GM12801 (cell line): ENCODE results near the gene TEX2.

Experiments
- CTCF ChIP-seq: IDR thresholded peaks from one replicate; pipeline ENCODE4 v1.5.1; 2011; ENCODE audit warnings: control low read depth; ENCODE audit not compliant: insufficient read length; ENCODE audit errors: extremely low read depth

TEX2 gene

GRCh38 chr17:64263000-64263766, at the start of gene TEX2:
Gene TEX2 (minus strand): TSS chr17:64263260. CDS start chr17:64214217, 49,043 bp downstream.
- TF ChIP-seq CTCF: no peak

GRCh38 chr17:64309710-64310109, 46.6 kb upstream of the TEX2 start:
- no peak for TF ChIP-seq CTCF

- TF ChIP-seq CTCF: no peak
Measured at GRCh38 chr17:64309021-64309420, 46.0 kb upstream of the TEX2 start.

- TF ChIP-seq CTCF: no peak
Measured at GRCh38 chr17:64306850-64307463, 43.9 kb upstream of the TEX2 start.

GRCh38 chr17:64304551-64304950, 41.5 kb upstream of the TEX2 start:
- no peak for TF ChIP-seq CTCF

- no peak for TF ChIP-seq CTCF
Measured at GRCh38 chr17:64300699-64300965, 37.6 kb upstream of the TEX2 start.

- no peak for TF ChIP-seq CTCF
Measured at GRCh38 chr17:64297467-64298088, 34.5 kb upstream of the TEX2 start.
